ENCODE measurements around the gene OGT. TPM values are rescaled to one million over a fixed set of nuclear protein-coding genes. Genes with fewer than 3 reads are reported as not detected.

The OGT gene
- polyA plus RNA-seq, 1 of the 3 experiments (the other 2 are of a cell fraction), result 77.0 TPM

GRCh38 chrX:71541210-71542022 is 8.5 kb downstream of the OGT start:
- TF ChIP-seq YY1 (IDR thresholded peaks at IDR 0.05; ENCODE audit: low read depth) (no peak), ZBTB33 (IDR thresholded peaks at IDR 0.05; ENCODE audit: borderline replicate concordance, low read depth) (no peak), FOSL2 (IDR thresholded peaks at IDR 0.05; ENCODE audit: borderline replicate concordance, low read depth) (no peak; the same call in 1 of the 2 replicates), ELF1 (IDR thresholded peaks at IDR 0.05) (no peak), MXI1 (IDR thresholded peaks at IDR 0.05; ENCODE audit: low read depth, low read length) (no peak), USF2 (IDR thresholded peaks at IDR 0.05; ENCODE audit: borderline replicate concordance, low read depth, low read length) (no peak)
- H3K27ac ChIP-seq (ENCODE audit: low read depth in 2 of 2, low read length in 1 of 2), result peak overlapping the region in 1 of 2 experiments; percentile 81; a peak in 2 of 4 replicates
- peaks cover 10 to 24% of the 10 kb centered on the region in 2 experiments for H3K36me3 ChIP-seq (replicated peaks in 1 of 2; ENCODE audit: control insufficient read depth in 1 of 2, insufficient read depth in 2 of 2, low read length in 1 of 2)
- H3K9me2 ChIP-seq, result no peaks in the 10 kb centered on the region
- no peaks in the 10 kb centered on the region for H3K9me3 ChIP-seq
- H3F3A ChIP-seq (replicated peaks; ENCODE audit: insufficient read depth), result peaks cover 40% of the 10 kb centered on the region
- WGBS (ENCODE audit: low lambda C conversion rate), result 14% methylated on average over 8 of the region's 8 CpGs
- H3K27me3 ChIP-seq (ENCODE audit: insufficient read depth), result no peaks in the 10 kb centered on the region; the same call in 1 of the 2 replicates
- H3K9ac ChIP-seq, result peak overlapping the region; percentile 24; the same call in 1 of the 2 replicates
- H3K79me2 ChIP-seq (ENCODE audit: insufficient read depth), result peaks cover 88% of the 10 kb centered on the region
- H4K20me1 ChIP-seq (ENCODE audit: insufficient read depth), result peaks cover 91% of the 10 kb centered on the region
- H3K4me3 ChIP-seq (ENCODE audit: low read depth in 2 of 2, low read length in 1 of 2), result no peak overlapping the region
- H2AFZ ChIP-seq (ENCODE audit: low read depth), result no peak overlapping the region
- no peak for DNase-seq
- POLR2A ChIA-PET, result no interaction called here
- H3K4me1 ChIP-seq (ENCODE audit: control insufficient read depth in 1 of 2, insufficient read depth in 2 of 2, low read depth in 1 of 2, low read length in 1 of 2), result peaks cover 2 to 18% of the 10 kb centered on the region in 2 experiments; a peak in 3 of 4 replicates
- CTCF ChIA-PET, result no interaction called here
- peak overlapping the region; percentile 23; the same call in 1 of the 2 replicates for H3K4me2 ChIP-seq

- POLR2A ChIA-PET, result no interaction called here
- TF ChIP-seq CHD2 (IDR thresholded peaks at IDR 0.05; ENCODE audit: low read length, partially characterized antibody) (no peak), USF2 (IDR thresholded peaks at IDR 0.05; ENCODE audit: borderline replicate concordance, low read depth, low read length) (no peak), NFIC (IDR thresholded peaks at IDR 0.05; ENCODE audit: borderline replicate concordance) (peak; percentile 47; the same call in 1 of the 2 replicates)
- H3K9ac ChIP-seq, result no peak overlapping the region; the same call in 1 of the 2 replicates
- CTCF ChIA-PET, result interaction anchor here (0.8 to 1.0 kb wide), 2 partner anchors 9 to 25 kb away, joined by 4 read pairs; partner anchors contain the start of gene OGT
- H3K4me2 ChIP-seq, result peak overlapping the region; percentile 30; the same call in 1 of the 2 replicates
- H3K27me3 ChIP-seq (ENCODE audit: insufficient read depth), result no peaks in the 10 kb centered on the region
- peak overlapping the region in 1 of 2 experiments; percentile 81; a peak in 2 of 4 replicates for H3K27ac ChIP-seq (ENCODE audit: low read depth in 2 of 2, low read length in 1 of 2)
- peaks cover 81% of the 10 kb centered on the region for H4K20me1 ChIP-seq (ENCODE audit: insufficient read depth)
- H3K4me3 ChIP-seq (ENCODE audit: low read depth in 2 of 2, low read length in 1 of 2), result no peak overlapping the region
- no peak for DNase-seq
- peaks cover 40% of the 10 kb centered on the region for H3F3A ChIP-seq (replicated peaks; ENCODE audit: insufficient read depth)
- no peaks in the 10 kb centered on the region for H3K9me3 ChIP-seq
- no peak overlapping the region for H2AFZ ChIP-seq (ENCODE audit: low read depth)
- H3K9me2 ChIP-seq, result no peaks in the 10 kb centered on the region
- WGBS (ENCODE audit: low lambda C conversion rate), result 38% methylated on average over 1 of the region's 1 CpG
- H3K79me2 ChIP-seq (ENCODE audit: insufficient read depth), result peaks cover 87% of the 10 kb centered on the region
- H3K4me1 ChIP-seq (ENCODE audit: control insufficient read depth in 1 of 2, insufficient read depth in 2 of 2, low read depth in 1 of 2, low read length in 1 of 2), result peaks cover 2 to 18% of the 10 kb centered on the region in 2 experiments; a peak in 2 of 4 replicates
- peaks cover 20 to 31% of the 10 kb centered on the region in 2 experiments for H3K36me3 ChIP-seq (replicated peaks in 1 of 2; ENCODE audit: control insufficient read depth in 1 of 2, insufficient read depth in 2 of 2, low read length in 1 of 2)
These were observed 9.5 kb downstream of the OGT start for GRCh38 chrX:71542411-71542810.
